ENCODE results near the gene SCEL. TPM values are rescaled to one million over a fixed set of nuclear protein-coding genes. Genes with fewer than 3 reads are reported as not detected.

Gene SCEL
- total and polyA plus RNA-seq, 2 of the 8 experiments (the other 6 are each of a cell fraction or from before 2014, with no cell fraction given): not detected

DNA sequence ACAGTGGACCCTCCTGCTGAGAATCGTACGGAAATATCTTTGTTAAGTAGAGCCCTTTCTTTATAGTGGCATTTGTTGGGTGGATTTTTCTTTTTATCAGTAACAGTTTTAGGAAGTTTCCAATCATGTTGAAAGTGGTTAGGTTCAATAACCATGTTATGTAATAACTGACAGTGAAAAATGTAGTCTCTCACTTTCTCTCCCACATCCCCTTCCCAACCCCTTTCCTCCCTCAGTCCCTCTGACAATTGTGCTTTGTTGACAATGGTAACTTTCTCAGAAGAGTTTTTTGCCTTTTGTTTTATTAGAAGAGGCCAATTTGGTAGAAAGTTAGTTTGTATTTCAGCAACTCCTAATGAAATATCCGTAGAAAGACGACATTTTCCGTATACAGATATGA, 84.1 kb downstream of the SCEL start (continued):
- TF ChIP-seq CBX5 (IDR thresholded peaks at IDR 0.05; ENCODE audit: low read depth, low read length): no peak
- TF ChIP-seq KDM1A (IDR thresholded peaks at IDR 0.05; ENCODE audit: borderline replicate concordance, low read length): no peak
- no peak for TF ChIP-seq TBP (IDR thresholded peaks at IDR 0.05; ENCODE audit: low read depth, low read length)
- no peak for TF ChIP-seq POU5F1 (IDR thresholded peaks at IDR 0.05; ENCODE audit: low read depth, low read length)
- no peak for TF ChIP-seq ASH2L (IDR thresholded peaks at IDR 0.05; ENCODE audit: low read length)
- TF ChIP-seq POLR2AphosphoS5 (IDR thresholded peaks at IDR 0.05; ENCODE audit: low read depth, low read length): no peak
- TF ChIP-seq NANOG (IDR thresholded peaks at IDR 0.05; ENCODE audit: insufficient read depth, low read depth, low read length, poor library complexity, severe bottlenecking): no peak
